Measurements from ENCODE around the gene SP7.

The SP7 gene

GRCh38 chr12:53292426-53292825, 43.7 kb downstream of the SP7 start:
- no peaks in the 10 kb centered on the region for H3K36me3 ChIP-seq (ENCODE audit: control insufficient read depth, insufficient read depth, low read length)
- no peak for TF ChIP-seq CTCF (IDR thresholded peaks at IDR 0.05)

GRCh38 chr12:53290661-53291060, 45.5 kb downstream of the SP7 start:
- Histone ChIP-seq H3K4me3 (ENCODE audit: low read depth, low read length) (no peak overlapping the region), H3K27ac (no peak overlapping the region), H3K4me1 (peaks cover 6% of the 10 kb centered on the region)

More at GRCh38 chr12:53292426-53292825, 43.7 kb downstream of the SP7 start:
- Histone ChIP-seq H3K27me3 (ENCODE audit: control insufficient read depth, insufficient read depth, low read length) (no peaks in the 10 kb centered on the region), H3K4me2 (ENCODE audit: low read length) (no peak overlapping the region), H3K79me2 (peaks cover 18% of the 10 kb centered on the region), H2AFZ (no peak overlapping the region), H3K9me3 (ENCODE audit: control insufficient read depth, low read length) (no peaks in the 10 kb centered on the region), H3K4me3 (ENCODE audit: low read depth, low read length) (no peak overlapping the region), H3K4me1 (peaks cover 18% of the 10 kb centered on the region), H3K9ac (no peak overlapping the region), H3K27ac (no peak overlapping the region)

GRCh38 chr12:53289891-53290290, 46.3 kb downstream of the SP7 start:
- H3K4me2 ChIP-seq (ENCODE audit: low read length), result no peak overlapping the region
- H3K27me3 ChIP-seq (ENCODE audit: control insufficient read depth, insufficient read depth, low read length), result no peaks in the 10 kb centered on the region
- H3K4me1 ChIP-seq, result peaks cover 4% of the 10 kb centered on the region
- peaks cover 2% of the 10 kb centered on the region for H3K79me2 ChIP-seq
- no peak overlapping the region for H3K27ac ChIP-seq
- no peak overlapping the region for H2AFZ ChIP-seq
- H3K36me3 ChIP-seq (ENCODE audit: control insufficient read depth, insufficient read depth, low read length), result no peaks in the 10 kb centered on the region
- H3K9me3 ChIP-seq (ENCODE audit: control insufficient read depth, low read length), result no peaks in the 10 kb centered on the region
- no peak overlapping the region for H3K4me3 ChIP-seq (ENCODE audit: low read depth, low read length)
- TF ChIP-seq CTCF (IDR thresholded peaks at IDR 0.05), result no peak
- H3K9ac ChIP-seq, result no peak overlapping the region

More at GRCh38 chr12:53290661-53291060, 45.5 kb downstream of the SP7 start:
- Histone ChIP-seq H3K27me3 (ENCODE audit: control insufficient read depth, insufficient read depth, low read length) (no peaks in the 10 kb centered on the region), H3K4me2 (ENCODE audit: low read length) (no peak overlapping the region), H3K36me3 (ENCODE audit: control insufficient read depth, insufficient read depth, low read length) (no peaks in the 10 kb centered on the region), H3K79me2 (peaks cover 7% of the 10 kb centered on the region), H3K9me3 (ENCODE audit: control insufficient read depth, low read length) (no peaks in the 10 kb centered on the region), H3K9ac (no peak overlapping the region), H2AFZ (no peak overlapping the region)
- no peak for TF ChIP-seq CTCF (IDR thresholded peaks at IDR 0.05)

- no peak overlapping the region for H3K27ac ChIP-seq
- H2AFZ ChIP-seq, result no peak overlapping the region
- no peak overlapping the region for H3K4me2 ChIP-seq (ENCODE audit: low read length)
- no peaks in the 10 kb centered on the region for H3K9me3 ChIP-seq (ENCODE audit: control insufficient read depth, low read length)
- H3K79me2 ChIP-seq, result no peaks in the 10 kb centered on the region
- H3K27me3 ChIP-seq (ENCODE audit: control insufficient read depth, insufficient read depth, low read length), result no peaks in the 10 kb centered on the region
- H3K9ac ChIP-seq, result no peak overlapping the region
- no peak for TF ChIP-seq CTCF (IDR thresholded peaks at IDR 0.05)
- H3K4me1 ChIP-seq, result peaks cover 2% of the 10 kb centered on the region
- no peak overlapping the region for H3K4me3 ChIP-seq (ENCODE audit: low read depth, low read length)
- no peaks in the 10 kb centered on the region for H3K36me3 ChIP-seq (ENCODE audit: control insufficient read depth, insufficient read depth, low read length)
Measured at GRCh38 chr12:53288322-53288721, 47.8 kb downstream of the SP7 start.

- TF ChIP-seq CTCF (IDR thresholded peaks at IDR 0.05), result peak; percentile 77
- Histone ChIP-seq H3K4me2 (ENCODE audit: low read length) (no peak overlapping the region), H3K36me3 (ENCODE audit: control insufficient read depth, insufficient read depth, low read length) (no peaks in the 10 kb centered on the region), H3K27ac (no peak overlapping the region), H3K27me3 (ENCODE audit: control insufficient read depth, insufficient read depth, low read length) (no peaks in the 10 kb centered on the region), H3K79me2 (no peaks in the 10 kb centered on the region), H3K4me1 (peaks cover 2% of the 10 kb centered on the region), H3K9me3 (ENCODE audit: control insufficient read depth, low read length) (no peaks in the 10 kb centered on the region), H3K9ac (no peak overlapping the region), H2AFZ (peak overlapping the region; percentile 54), H3K4me3 (ENCODE audit: low read depth, low read length) (no peak overlapping the region)
Measured at GRCh38 chr12:53287741-53288216, 48.4 kb downstream of the SP7 start.

All from parathyroid adenoma (tissue), 2 donors.